Lung (tissue), 12 donors: ENCODE measurements around the gene NFIB. TPM values are rescaled to one million over a fixed set of nuclear protein-coding genes. Genes with fewer than 3 reads are reported as not detected.

Experiments
- ATAC-seq: fragments of 200-7000 bp; cut with Tn5 transposase; one replicate; pipeline ENCODE4 v1.9.1; 2020; ENCODE audit warnings: moderate number of reproducible peaks; ENCODE audit not compliant: insufficient read depth, low FRiP score
- DNase-seq, 3 donors: peaks; one replicate each; pipeline ENCODE4 v3.0.0-alpha.2; 2013 to 2017
- H3K27ac ChIP-seq, 2 donors: one replicate each; pipeline ENCODE4 v1.5.1; 2013; ENCODE audit warnings: mild to moderate bottlenecking in 2 of 2, moderate library complexity in 2 of 2, control low read depth in 1 of 2, inconsistent platforms in 1 of 2, low read depth in 1 of 2, low read length in 1 of 2
- H3K27me3 ChIP-seq, 3 donors: one replicate each; pipeline ENCODE4 v1.5.1; 2013; ENCODE audit warnings: low read length in 2 of 3; ENCODE audit not compliant: control insufficient read depth in 3 of 3, insufficient read depth in 3 of 3
- H3K36me3 ChIP-seq, 4 donors: one replicate each; pipeline ENCODE4 v1.5.1; 2013; ENCODE audit warnings: low read length in 4 of 4, mild to moderate bottlenecking in 1 of 4, moderate library complexity in 1 of 4; ENCODE audit not compliant: control insufficient read depth in 4 of 4, insufficient read depth in 4 of 4
- H3K4me1 ChIP-seq, 5 donors: one replicate each; pipeline ENCODE4 v1.5.1; 2013; ENCODE audit warnings: low read length in 5 of 5, mild to moderate bottlenecking in 2 of 5, moderate library complexity in 1 of 5; ENCODE audit not compliant: control insufficient read depth in 5 of 5, insufficient read depth in 5 of 5
- H3K4me3 ChIP-seq: one replicate; pipeline ENCODE4 v1.5.1; 2013; ENCODE audit warnings: mild to moderate bottlenecking, control low read depth, moderate library complexity
- H3K9ac ChIP-seq, 2 donors: one replicate each; pipeline ENCODE4 v1.5.1; 2013; ENCODE audit warnings: low read length in 2 of 2, control low read depth in 1 of 2; ENCODE audit not compliant: insufficient read depth in 1 of 2
- H3K9me3 ChIP-seq, 4 donors: one replicate each; pipeline ENCODE4 v1.5.1; 2013; ENCODE audit warnings: low read length in 3 of 4, mild to moderate bottlenecking in 1 of 4, moderate library complexity in 1 of 4; ENCODE audit not compliant: control insufficient read depth in 4 of 4, insufficient read depth in 3 of 4
- WGBS, 2 donors: extraction: QIAGEN DNeasy Blood & Tissue Kit; methylation state at CpG; one replicate each; pipeline ENCODE4 v1.1.7; 2013; 5-methylcytosine and 5-hydroxymethylcytosine counted together
- polyA plus RNA-seq, 2 donors: library from polyadenylated mRNA; stranded (reverse); fragments of 200-250 nt; gene quantifications; one replicate each; pipeline ENCODE4 v1.2.1, GENCODE V29; 2013
- total RNA-seq, 2 donors: library from RNA; depleted of rRNA in 1 of 2; stranded (reverse); fragments of >200 nt in 1 of 2; gene quantifications; one replicate each; pipeline ENCODE4 v1.2.1, GENCODE V29; 2014 to 2021
- TF ChIP-seq, protein P1 (sequence below): IDR thresholded peaks from 2 replicates; pipeline ENCODE4 v1.5.1; 2012; ENCODE audit warnings: mild to moderate bottlenecking; ENCODE audit errors: control extremely low read depth, extremely low read depth
- donor health status: control.
- donor health status: control.
- donor health status: Bipolar disorder and iron deficiency.
- donor health status: healthy.
- donor health status: DM: yes; HTN: yes; CAD: no.

NFIB gene
- total and polyA plus RNA-seq, 4 donors: 7.3 to 189 (median 51.0) TPM

DNA sequence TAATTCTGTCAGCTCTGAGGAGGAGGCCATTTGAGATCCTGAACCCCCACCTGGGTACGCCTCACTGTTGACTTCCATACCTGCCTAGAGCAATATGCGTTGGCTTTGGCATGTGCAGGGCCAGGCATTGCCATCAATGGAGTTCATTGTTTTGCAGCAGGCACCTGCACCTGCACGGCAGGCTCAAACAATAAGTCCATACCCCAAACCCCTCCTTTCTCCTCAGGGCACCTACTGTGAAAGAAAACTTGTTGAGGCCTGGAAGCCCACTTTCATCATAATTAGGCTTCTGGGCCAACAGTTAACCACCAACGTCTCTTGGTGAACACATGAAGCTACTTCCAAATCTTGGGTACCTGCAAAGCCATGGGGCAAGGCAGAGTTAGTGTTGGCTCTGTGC lies 238.7 kb downstream of the NFIB start:
- Histone ChIP-seq H3K27me3 (no peaks in the 10 kb centered on the region), H3K9ac (no peak overlapping the region), H3K9me3 (no peaks in the 10 kb centered on the region), H3K4me1 (peaks cover 0 to 22% (median 0%) of the 10 kb centered on the region in 5 donors), H3K4me3 (no peak overlapping the region), H3K27ac (no peak overlapping the region), H3K36me3 (peaks cover 0 to 4% (median 0%) of the 10 kb centered on the region in 4 donors)
- ATAC-seq (no peak), DNase-seq (peak in 1 of 3 donors; percentile 8)
- 88 to 91% methylated on average over 4 of the region's 4 CpGs for WGBS, 2 donors
- TF ChIP-seq, protein P1, sequence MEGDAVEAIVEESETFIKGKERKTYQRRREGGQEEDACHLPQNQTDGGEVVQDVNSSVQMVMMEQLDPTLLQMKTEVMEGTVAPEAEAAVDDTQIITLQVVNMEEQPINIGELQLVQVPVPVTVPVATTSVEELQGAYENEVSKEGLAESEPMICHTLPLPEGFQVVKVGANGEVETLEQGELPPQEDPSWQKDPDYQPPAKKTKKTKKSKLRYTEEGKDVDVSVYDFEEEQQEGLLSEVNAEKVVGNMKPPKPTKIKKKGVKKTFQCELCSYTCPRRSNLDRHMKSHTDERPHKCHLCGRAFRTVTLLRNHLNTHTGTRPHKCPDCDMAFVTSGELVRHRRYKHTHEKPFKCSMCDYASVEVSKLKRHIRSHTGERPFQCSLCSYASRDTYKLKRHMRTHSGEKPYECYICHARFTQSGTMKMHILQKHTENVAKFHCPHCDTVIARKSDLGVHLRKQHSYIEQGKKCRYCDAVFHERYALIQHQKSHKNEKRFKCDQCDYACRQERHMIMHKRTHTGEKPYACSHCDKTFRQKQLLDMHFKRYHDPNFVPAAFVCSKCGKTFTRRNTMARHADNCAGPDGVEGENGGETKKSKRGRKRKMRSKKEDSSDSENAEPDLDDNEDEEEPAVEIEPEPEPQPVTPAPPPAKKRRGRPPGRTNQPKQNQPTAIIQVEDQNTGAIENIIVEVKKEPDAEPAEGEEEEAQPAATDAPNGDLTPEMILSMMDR: no peak

DNA sequence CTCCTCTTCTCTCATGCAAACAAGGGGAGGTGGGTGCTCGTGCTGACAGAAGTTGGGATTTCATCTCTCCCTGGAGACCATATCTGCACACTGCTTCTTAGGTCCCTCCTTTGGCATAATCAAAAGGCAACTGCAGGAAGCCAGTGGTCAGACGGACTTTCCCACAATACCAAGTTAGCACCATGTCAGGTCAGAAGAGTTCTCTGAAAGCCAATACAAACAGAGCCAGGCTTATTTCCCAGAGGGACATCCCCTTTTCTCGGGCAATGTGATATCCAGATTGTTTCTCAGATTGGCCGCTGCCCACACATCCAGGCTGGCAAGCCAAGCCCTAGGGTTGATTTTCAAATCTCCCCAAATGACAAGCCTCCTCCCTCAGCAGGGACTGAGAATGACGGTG lies 241.1 kb downstream of the NFIB start:
- Histone ChIP-seq H3K9me3 (no peaks in the 10 kb centered on the region), H3K27ac (no peak overlapping the region), H3K4me3 (no peak overlapping the region), H3K4me1 (peaks cover 0 to 10% (median 0%) of the 10 kb centered on the region in 5 donors), H3K36me3 (no peaks in the 10 kb centered on the region), H3K27me3 (no peaks in the 10 kb centered on the region), H3K9ac (no peak overlapping the region)
- 79 to 84% methylated on average over 5 of the region's 5 CpGs for WGBS, 2 donors
- DNase-seq (no peak), ATAC-seq (no peak)
- TF ChIP-seq, protein P1: no peak

DNA sequence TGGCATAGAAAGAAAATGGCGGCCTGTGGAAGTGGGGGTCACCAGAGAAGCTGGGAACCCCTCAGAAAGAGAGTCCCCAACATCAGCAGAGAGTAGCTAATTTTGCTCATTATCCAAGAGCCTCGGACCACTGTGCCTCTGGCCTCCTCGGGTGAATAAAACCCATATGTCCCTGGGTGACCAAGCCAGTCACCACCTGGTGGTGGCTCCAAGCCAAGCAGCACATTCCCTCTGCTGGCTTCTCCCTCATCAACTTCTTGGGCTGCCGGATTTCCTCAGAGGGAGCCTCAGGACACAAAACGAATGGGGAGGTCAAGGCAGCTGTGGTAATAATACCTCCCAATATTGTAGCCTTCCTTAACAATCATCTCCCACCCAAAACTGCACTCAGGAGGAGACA lies 242.5 kb downstream of the NFIB start:
- no peak overlapping the region for H3K27ac ChIP-seq
- TF ChIP-seq, protein P1: no peak
- H3K9me3 ChIP-seq: no peaks in the 10 kb centered on the region
- DNase-seq (no peak), ATAC-seq (no peak)
- H3K4me3 ChIP-seq: no peak overlapping the region
- 92 to 94% methylated on average over 5 of the region's 5 CpGs for WGBS, 2 donors
- H3K27me3 ChIP-seq: no peaks in the 10 kb centered on the region
- no peak overlapping the region for H3K9ac ChIP-seq
- H3K4me1 ChIP-seq: peaks cover 0 to 6% (median 2%) of the 10 kb centered on the region in 5 donors
- no peaks in the 10 kb centered on the region for H3K36me3 ChIP-seq

DNA sequence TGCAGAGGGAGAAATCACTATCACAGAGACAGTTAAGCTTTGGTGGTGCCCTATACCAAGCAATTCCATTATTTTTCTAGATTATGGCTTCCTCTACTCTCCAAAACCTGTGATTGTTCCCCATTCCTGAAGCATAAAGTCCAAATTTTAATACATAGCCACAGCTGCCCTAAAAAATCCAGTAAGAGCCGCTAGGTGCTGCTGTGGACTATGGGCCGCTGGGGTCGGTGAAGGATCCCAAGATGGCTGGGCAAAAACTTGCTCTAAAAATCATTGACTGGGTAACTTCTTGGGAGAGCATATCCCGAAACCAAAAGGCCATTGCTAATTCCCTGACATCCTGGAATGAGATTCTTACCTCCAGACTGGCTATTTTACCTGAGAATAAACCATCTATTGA lies 245.3 kb downstream of the NFIB start:
- WGBS, 2 donors: 95 to 97% methylated on average over 4 of the region's 4 CpGs
- H3K27ac ChIP-seq: no peak overlapping the region

More for the DNA sequence above, 245.3 kb downstream of the NFIB start:
- DNase-seq (no peak), ATAC-seq (no peak)
- H3K4me3 ChIP-seq: no peak overlapping the region
- H3K4me1 ChIP-seq: peaks cover 0 to 24% (median 2%) of the 10 kb centered on the region in 5 donors
- TF ChIP-seq, protein P1: no peak
- no peak overlapping the region for H3K9ac ChIP-seq
- no peaks in the 10 kb centered on the region for H3K36me3 ChIP-seq
- H3K27me3 ChIP-seq: no peaks in the 10 kb centered on the region
- no peaks in the 10 kb centered on the region for H3K9me3 ChIP-seq
